ENCODE measurements around the gene PTH1R. TPM values are rescaled to one million over a fixed set of nuclear protein-coding genes. Genes with fewer than 3 reads are reported as not detected.
"Not testable (repeated sequence)": the region's sequence is repeated elsewhere in the genome, so short reads cannot be mapped to it uniquely, and the experiment has no call there.

The PTH1R gene
- total RNA-seq, 4 donors from 2014 or later: 1.1 to 4.2 (median 3.0) TPM

DNA sequence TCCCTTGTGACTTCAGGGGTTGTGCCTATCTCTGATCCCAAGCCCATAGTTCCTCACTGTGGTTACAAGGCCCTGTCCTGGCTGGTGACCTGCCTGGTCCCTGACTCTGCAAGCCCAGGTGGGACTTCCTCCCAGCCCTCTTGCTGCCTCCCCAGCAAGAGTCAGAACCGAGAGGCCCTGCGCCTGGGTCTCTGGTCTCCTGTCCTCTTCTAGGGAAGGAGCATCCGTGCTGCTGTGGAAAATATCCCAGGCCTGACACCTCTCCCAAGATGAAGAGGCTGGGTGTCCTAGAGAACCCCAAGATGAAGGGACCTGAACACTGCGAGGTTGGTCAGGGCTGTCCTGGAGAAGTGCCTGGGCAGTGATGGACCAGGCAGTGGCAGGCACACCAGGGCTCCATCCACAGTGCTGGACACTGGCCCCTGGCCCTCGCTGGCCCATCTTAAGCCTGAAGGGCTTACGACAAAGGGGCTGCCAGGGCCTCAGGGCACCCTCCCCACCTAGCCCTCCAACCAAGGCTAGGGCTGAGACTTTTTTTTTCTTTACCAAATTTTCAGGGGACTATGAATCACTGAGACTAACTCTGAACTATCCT is 32.7 kb downstream of the PTH1R start:
- Histone ChIP-seq H3K4me1 (peaks cover 23% of the 10 kb centered on the region), H3K27me3 (no peaks in the 10 kb centered on the region), H3K9me3 (no peaks in the 10 kb centered on the region), H3K36me3 (no peaks in the 10 kb centered on the region), H3K4me3 (no peak overlapping the region), H3K27ac (no peak overlapping the region)
- TF ChIP-seq, protein P1, sequence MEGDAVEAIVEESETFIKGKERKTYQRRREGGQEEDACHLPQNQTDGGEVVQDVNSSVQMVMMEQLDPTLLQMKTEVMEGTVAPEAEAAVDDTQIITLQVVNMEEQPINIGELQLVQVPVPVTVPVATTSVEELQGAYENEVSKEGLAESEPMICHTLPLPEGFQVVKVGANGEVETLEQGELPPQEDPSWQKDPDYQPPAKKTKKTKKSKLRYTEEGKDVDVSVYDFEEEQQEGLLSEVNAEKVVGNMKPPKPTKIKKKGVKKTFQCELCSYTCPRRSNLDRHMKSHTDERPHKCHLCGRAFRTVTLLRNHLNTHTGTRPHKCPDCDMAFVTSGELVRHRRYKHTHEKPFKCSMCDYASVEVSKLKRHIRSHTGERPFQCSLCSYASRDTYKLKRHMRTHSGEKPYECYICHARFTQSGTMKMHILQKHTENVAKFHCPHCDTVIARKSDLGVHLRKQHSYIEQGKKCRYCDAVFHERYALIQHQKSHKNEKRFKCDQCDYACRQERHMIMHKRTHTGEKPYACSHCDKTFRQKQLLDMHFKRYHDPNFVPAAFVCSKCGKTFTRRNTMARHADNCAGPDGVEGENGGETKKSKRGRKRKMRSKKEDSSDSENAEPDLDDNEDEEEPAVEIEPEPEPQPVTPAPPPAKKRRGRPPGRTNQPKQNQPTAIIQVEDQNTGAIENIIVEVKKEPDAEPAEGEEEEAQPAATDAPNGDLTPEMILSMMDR (IDR thresholded peaks at IDR 0.05): no peak
- TF ChIP-seq POLR2A (IDR thresholded peaks at IDR 0.05): no peak
- no peak for TF ChIP-seq EP300 (IDR thresholded peaks at IDR 0.05)
- no peak for TF ChIP-seq POLR2AphosphoS5 (IDR thresholded peaks at IDR 0.05)
- DNase-seq (ENCODE audit: low spot score in 2 of 2): peak in 1 of 2 donors; percentile 60
- 83% methylated on average over 2 of the region's 6 CpGs for WGBS

DNA sequence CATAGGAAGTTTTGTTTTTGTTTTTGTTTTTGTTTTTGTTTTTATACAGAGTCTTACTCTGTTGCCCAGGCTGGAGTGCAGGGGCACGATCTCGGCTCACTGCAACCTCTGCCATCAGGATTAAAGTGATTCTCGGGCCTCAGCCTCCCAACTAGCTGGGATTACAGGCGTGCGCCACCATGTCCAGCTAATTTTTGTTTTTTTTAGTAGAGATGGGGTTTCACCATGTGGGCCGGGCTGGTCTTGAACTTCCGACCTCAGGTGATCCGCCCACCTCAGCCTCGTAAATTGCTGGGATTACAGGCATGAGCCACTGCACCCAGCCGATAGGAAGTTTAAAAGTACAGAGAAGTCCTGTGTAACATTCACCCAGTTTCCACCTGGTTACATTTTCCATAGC is 33.4 kb downstream of the PTH1R start:
- not testable (repeated sequence) for H3K27ac ChIP-seq, H3K9me3 ChIP-seq, H3K27me3 ChIP-seq, H3K36me3 ChIP-seq, H3K4me3 ChIP-seq
- DNase-seq (ENCODE audit: low spot score in 2 of 2): peak in 1 of 2 donors; percentile 15
- peaks cover 23% of the 10 kb centered on the region for H3K4me1 ChIP-seq
- 92% methylated on average over 10 of the region's 10 CpGs for WGBS

DNA sequence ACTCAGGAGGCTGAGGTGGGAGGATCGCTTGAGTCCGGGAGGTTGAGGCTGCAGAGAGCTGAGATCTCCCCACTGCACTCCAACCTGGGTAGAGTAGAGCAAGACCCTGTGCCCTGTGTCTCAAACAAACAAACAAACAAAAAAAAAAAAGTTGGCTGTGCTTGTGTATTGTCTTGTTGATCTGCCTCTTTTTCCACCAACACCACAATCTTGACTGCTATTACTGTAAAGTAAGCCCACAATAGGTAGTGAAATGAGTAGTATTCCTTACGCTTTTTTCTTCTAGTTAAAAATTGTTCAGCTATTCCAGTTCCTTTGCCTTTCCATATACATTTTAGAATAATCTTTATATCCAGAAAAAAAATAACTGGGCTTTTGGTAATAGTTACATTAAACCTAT is 35.5 kb downstream of the PTH1R start:
- 94% methylated on average over 3 of the region's 3 CpGs for WGBS
- TF ChIP-seq, protein P1 (IDR thresholded peaks at IDR 0.05): no peak

DNA sequence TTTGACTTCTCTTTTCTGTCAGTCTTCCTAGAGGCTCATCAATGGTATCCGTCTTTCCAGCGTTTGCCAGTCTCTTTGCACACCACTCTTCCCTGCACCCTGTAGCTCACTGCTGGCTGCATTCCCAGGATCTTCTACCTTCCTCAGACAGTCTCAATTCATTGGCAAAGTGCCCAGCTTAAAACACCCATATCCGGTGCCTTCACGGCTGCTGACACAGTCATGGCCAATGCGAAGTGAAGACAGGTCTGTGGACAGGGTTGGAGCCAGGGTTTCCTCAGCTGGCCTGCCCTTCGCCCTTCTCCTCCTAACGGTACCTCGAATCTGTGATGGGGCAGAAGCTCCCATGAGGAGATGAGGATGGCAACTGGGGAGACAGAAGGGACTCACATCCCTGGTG is 36.1 kb downstream of the PTH1R start:
- TF ChIP-seq, protein P1 (IDR thresholded peaks at IDR 0.05): no peak
- TF ChIP-seq POLR2AphosphoS5 (IDR thresholded peaks at IDR 0.05) (no peak), POLR2A (IDR thresholded peaks at IDR 0.05) (no peak), EP300 (IDR thresholded peaks at IDR 0.05) (no peak)
- Histone ChIP-seq H3K36me3 (peaks cover 19% of the 10 kb centered on the region), H3K9me3 (no peaks in the 10 kb centered on the region), H3K27me3 (no peaks in the 10 kb centered on the region), H3K4me3 (no peak overlapping the region), H3K4me1 (peaks cover 13% of the 10 kb centered on the region), H3K27ac (no peak overlapping the region)
- 41% methylated on average over 8 of the region's 8 CpGs for WGBS
- peak in 1 of 2 donors; percentile 57 for DNase-seq (ENCODE audit: low spot score in 2 of 2)

More for the DNA sequence above, 35.5 kb downstream of the PTH1R start:
- Histone ChIP-seq H3K4me1 (peaks cover 20% of the 10 kb centered on the region), H3K27ac (no peak overlapping the region), H3K9me3 (no peaks in the 10 kb centered on the region), H3K4me3 (no peak overlapping the region), H3K36me3 (peaks cover 12% of the 10 kb centered on the region), H3K27me3 (no peaks in the 10 kb centered on the region)
- DNase-seq (ENCODE audit: low spot score in 2 of 2): peak in 1 of 2 donors; percentile 14

DNA sequence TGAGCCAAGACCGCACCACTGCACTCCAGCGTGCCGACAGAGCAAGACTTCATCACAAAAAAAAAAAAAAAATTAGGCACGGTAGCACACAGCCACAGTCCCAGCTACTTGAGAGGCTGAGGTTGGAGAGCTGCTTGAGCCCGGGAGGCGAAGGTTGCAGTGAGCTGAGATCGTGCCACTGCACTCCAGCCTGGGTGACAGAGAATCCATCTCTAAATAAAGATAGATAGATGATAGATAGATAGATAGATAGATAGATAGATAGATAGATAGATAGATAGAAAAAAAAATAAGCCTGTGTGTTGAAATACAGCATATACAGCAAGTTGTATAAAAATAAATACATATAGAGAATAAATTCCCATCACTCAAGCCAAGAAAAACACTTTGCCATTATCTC is 37.3 kb downstream of the PTH1R start:
- 87% methylated on average over 7 of the region's 7 CpGs for WGBS
- H3K9me3 ChIP-seq: no peaks in the 10 kb centered on the region
- no peak overlapping the region for H3K4me3 ChIP-seq
- H3K4me1 ChIP-seq: peaks cover 1% of the 10 kb centered on the region
- TF ChIP-seq EP300 (IDR thresholded peaks at IDR 0.05): no peak
- no peak for TF ChIP-seq POLR2AphosphoS5 (IDR thresholded peaks at IDR 0.05)
- TF ChIP-seq, protein P1 (IDR thresholded peaks at IDR 0.05): no peak
- TF ChIP-seq POLR2A (IDR thresholded peaks at IDR 0.05): no peak
- peaks cover 31% of the 10 kb centered on the region for H3K36me3 ChIP-seq
- H3K27ac ChIP-seq: no peak overlapping the region
- H3K27me3 ChIP-seq: no peaks in the 10 kb centered on the region
- DNase-seq (ENCODE audit: low spot score in 2 of 2): peak in 1 of 2 donors; percentile 18

DNA sequence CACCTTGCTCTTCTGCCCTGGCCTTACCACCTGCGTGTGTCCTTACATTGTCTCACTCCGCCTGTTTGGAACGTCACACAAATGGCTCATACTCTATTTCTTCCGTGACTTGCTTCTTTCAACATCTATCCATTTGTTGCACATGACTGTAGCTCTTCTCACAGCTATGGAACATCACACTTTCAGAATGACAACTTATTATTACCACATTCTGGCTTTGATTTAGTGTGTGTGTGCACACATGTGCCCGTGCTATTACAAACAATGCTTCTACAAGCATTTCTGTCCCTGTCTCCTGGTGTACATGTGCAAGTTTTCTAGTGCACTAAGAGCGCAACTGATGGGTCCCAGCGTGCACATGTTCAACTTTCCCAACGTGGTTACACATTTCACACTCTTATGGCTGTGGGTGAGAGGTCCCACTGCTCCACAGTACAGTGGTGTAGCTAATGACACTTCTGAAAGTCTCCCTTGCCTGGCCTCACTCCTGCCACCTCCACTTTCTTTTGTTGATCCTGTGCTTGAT is 37.8 kb downstream of the PTH1R start:
- peak in 1 of 2 donors; percentile 20 for DNase-seq (ENCODE audit: low spot score in 2 of 2)
- Histone ChIP-seq H3K36me3 (peaks cover 36% of the 10 kb centered on the region), H3K9me3 (no peaks in the 10 kb centered on the region), H3K27me3 (no peaks in the 10 kb centered on the region), H3K4me3 (no peak overlapping the region), H3K27ac (no peak overlapping the region), H3K4me1 (no peaks in the 10 kb centered on the region)
- TF ChIP-seq EP300 (IDR thresholded peaks at IDR 0.05) (no peak), POLR2A (IDR thresholded peaks at IDR 0.05) (no peak), POLR2AphosphoS5 (IDR thresholded peaks at IDR 0.05) (no peak)
- TF ChIP-seq, protein P1 (IDR thresholded peaks at IDR 0.05): no peak
- WGBS: 74% methylated on average over 8 of the region's 8 CpGs

Data from suprapubic skin (tissue), 4 donors.